Colonic mucosa (tissue), 4 donors: ENCODE results near the gene SRGAP1. TPM values are rescaled to one million over a fixed set of nuclear protein-coding genes. Genes with fewer than 3 reads are reported as not detected.
"Not testable (repeated sequence)": the region's sequence is repeated elsewhere in the genome, so short reads cannot be mapped to it uniquely, and the experiment has no call there.

Experiments
- DNase-seq: peaks from one replicate; pipeline ENCODE4 v3.0.0-alpha.2; 2020
- H3K27ac ChIP-seq: fragments of 200-600 bp; one replicate; pipeline ENCODE4 v1.8.0; 2021
- H3K27me3 ChIP-seq: fragments of 200-600 bp; one replicate; pipeline ENCODE4 v1.8.0; 2021
- H3K36me3 ChIP-seq: fragments of 200-600 bp; one replicate; pipeline ENCODE4 v1.8.0; 2021
- H3K4me1 ChIP-seq: fragments of 200-600 bp; one replicate; pipeline ENCODE4 v1.8.0; 2021; ENCODE audit warnings: mild to moderate bottlenecking
- H3K4me3 ChIP-seq: fragments of 200-600 bp; one replicate; pipeline ENCODE4 v1.8.0; 2021
- H3K9ac ChIP-seq, 2 donors: one replicate each; pipeline ENCODE4 v1.7.0; 2013; ENCODE audit warnings: control low read depth in 2 of 2, low read depth in 2 of 2, low read length in 2 of 2
- H3K9me3 ChIP-seq: fragments of 200-600 bp; one replicate; pipeline ENCODE4 v1.8.0; 2021
- CTCF ChIP-seq: fragments of 200-600 bp; IDR thresholded peaks from one replicate; pipeline ENCODE4 v1.8.0; 2022; ENCODE audit warnings: antibody characterized with exemption, mild to moderate bottlenecking
- intact Hi-C: fragments of 100-400 bp; cut with DNase I; formaldehyde crosslinking; loops from one replicate; pipeline ENCODE4 v1.14.1; 2022
- total RNA-seq, 2 donors: library from RNA; stranded (reverse); fragmentation: NEBNext Ultra II Directional in 1 of 2; extraction: Animal tissue kit (Norgen Biotek cat#: 25700) in 1 of 2; gene quantifications; one replicate each; pipeline ENCODE4 v1.2.1, GENCODE V29; 2021
- donor health status: healthy.
- donor health status: DM: no; HTN: no; CAD: no.
- donor health status: DM: no; HTN: no; CAD: no.

The SRGAP1 gene
- total RNA-seq, 2 donors from 2014 or later = 8.7 to 9.8 TPM

- no peak overlapping the region for H3K9ac ChIP-seq
- no peaks in the 10 kb centered on the region for H3K36me3 ChIP-seq
- no peaks in the 10 kb centered on the region for H3K4me1 ChIP-seq
- H3K27ac ChIP-seq = no peak overlapping the region
- no peak for DNase-seq
- no peaks in the 10 kb centered on the region for H3K27me3 ChIP-seq
- no peaks in the 10 kb centered on the region for H3K9me3 ChIP-seq
- H3K4me3 ChIP-seq = no peak overlapping the region
- intact Hi-C loops = no loop called here
- no peak for TF ChIP-seq CTCF
Measured at GRCh38 chr12:64065881-64066451, 221.5 kb downstream of the SRGAP1 start.

- intact Hi-C loops = no loop called here
- H3K27me3 ChIP-seq = no peaks in the 10 kb centered on the region
- no peak overlapping the region for H3K27ac ChIP-seq
- no peaks in the 10 kb centered on the region for H3K4me1 ChIP-seq
- DNase-seq = no peak
- H3K9ac ChIP-seq = no peak overlapping the region
- H3K9me3 ChIP-seq = no peaks in the 10 kb centered on the region
- no peaks in the 10 kb centered on the region for H3K36me3 ChIP-seq
- no peak for TF ChIP-seq CTCF
- H3K4me3 ChIP-seq = no peak overlapping the region
Measured at GRCh38 chr12:64066776-64067175, 222.3 kb downstream of the SRGAP1 start.

GRCh38 chr12:64070454-64070853 is 226.0 kb downstream of the SRGAP1 start:
- no peak for DNase-seq
- H3K4me1 ChIP-seq = no peaks in the 10 kb centered on the region
- H3K36me3 ChIP-seq = no peaks in the 10 kb centered on the region
- intact Hi-C loops = no loop called here
- no peak for TF ChIP-seq CTCF
- no peaks in the 10 kb centered on the region for H3K27me3 ChIP-seq
- H3K4me3 ChIP-seq = no peak overlapping the region
- H3K9me3 ChIP-seq = no peaks in the 10 kb centered on the region
- H3K27ac ChIP-seq = no peak overlapping the region
- H3K9ac ChIP-seq = no peak overlapping the region

GRCh38 chr12:64072916-64073575 is 228.5 kb downstream of the SRGAP1 start:
- no peak for TF ChIP-seq CTCF
- H3K4me3 ChIP-seq = no peak overlapping the region
- intact Hi-C loops = no loop called here
- no peaks in the 10 kb centered on the region for H3K27me3 ChIP-seq
- H3K4me1 ChIP-seq = no peaks in the 10 kb centered on the region
- H3K27ac ChIP-seq = no peak overlapping the region
- no peak overlapping the region for H3K9ac ChIP-seq
- no peaks in the 10 kb centered on the region for H3K9me3 ChIP-seq
- H3K36me3 ChIP-seq = no peaks in the 10 kb centered on the region
- DNase-seq = no peak

GRCh38 chr12:64076565-64076964 is 232.1 kb downstream of the SRGAP1 start:
- H3K27ac ChIP-seq, H3K4me1 ChIP-seq, H3K9me3 ChIP-seq, H3K9ac ChIP-seq, H3K36me3 ChIP-seq, intact Hi-C loops, DNase-seq, H3K27me3 ChIP-seq, H3K4me3 ChIP-seq: not testable (repeated sequence)

GRCh38 chr12:64077922-64078321 is 233.4 kb downstream of the SRGAP1 start:
- H3K27me3 ChIP-seq = no peaks in the 10 kb centered on the region
- no peak overlapping the region for H3K27ac ChIP-seq
- H3K36me3 ChIP-seq = no peaks in the 10 kb centered on the region
- H3K4me3 ChIP-seq = no peak overlapping the region
- peak; percentile 23 for TF ChIP-seq CTCF
- no peak overlapping the region for H3K9ac ChIP-seq
- intact Hi-C loops = no loop called here
- peaks cover 6% of the 10 kb centered on the region for H3K4me1 ChIP-seq
- DNase-seq = no peak
- no peaks in the 10 kb centered on the region for H3K9me3 ChIP-seq
